Measurements from ENCODE around the gene OXER1.

The OXER1 gene

GRCh38 chr2:42809131-42809818, 45.3 kb upstream of the OXER1 start:
- Histone ChIP-seq H3K4me3 (replicated peaks; ENCODE audit: low read depth, low read length) (peak overlapping the region; percentile 53), H3K27me3 (replicated peaks; ENCODE audit: control insufficient read depth, insufficient read depth, low read length) (no peaks in the 10 kb centered on the region), H3K36me3 (ENCODE audit: control insufficient read depth, insufficient read depth, low read length) (no peaks in the 10 kb centered on the region)
- no peak for DNase-seq (ENCODE audit: extremely low read depth, insufficient read length)
- TF ChIP-seq CTCF (IDR thresholded peaks at IDR 0.05; ENCODE audit: insufficient read depth, low read length, poor library complexity, severe bottlenecking) = no peak

GRCh38 chr2:42808301-42808700, 44.4 kb upstream of the OXER1 start:
- TF ChIP-seq CTCF (IDR thresholded peaks at IDR 0.05; ENCODE audit: insufficient read depth, low read length, poor library complexity, severe bottlenecking) = no peak
- no peaks in the 10 kb centered on the region for H3K27me3 ChIP-seq (replicated peaks; ENCODE audit: control insufficient read depth, insufficient read depth, low read length)
- no peak overlapping the region for H3K4me3 ChIP-seq (replicated peaks; ENCODE audit: low read depth, low read length)
- DNase-seq (ENCODE audit: extremely low read depth, insufficient read length) = no peak
- no peaks in the 10 kb centered on the region for H3K36me3 ChIP-seq (ENCODE audit: control insufficient read depth, insufficient read depth, low read length)

- H3K36me3 ChIP-seq (ENCODE audit: control insufficient read depth, insufficient read depth, low read length) = no peaks in the 10 kb centered on the region
- no peak overlapping the region for H3K4me3 ChIP-seq (replicated peaks; ENCODE audit: low read depth, low read length)
- DNase-seq (ENCODE audit: extremely low read depth, insufficient read length) = no peak
- no peak for TF ChIP-seq CTCF (IDR thresholded peaks at IDR 0.05; ENCODE audit: insufficient read depth, low read length, poor library complexity, severe bottlenecking)
- H3K27me3 ChIP-seq (replicated peaks; ENCODE audit: control insufficient read depth, insufficient read depth, low read length) = no peaks in the 10 kb centered on the region
Measured at GRCh38 chr2:42806786-42807185, 42.9 kb upstream of the OXER1 start.

GRCh38 chr2:42804891-42805290, 41.0 kb upstream of the OXER1 start:
- H3K27me3 ChIP-seq (replicated peaks; ENCODE audit: control insufficient read depth, insufficient read depth, low read length) = no peaks in the 10 kb centered on the region
- H3K4me3 ChIP-seq (replicated peaks; ENCODE audit: low read depth, low read length) = no peak overlapping the region
- TF ChIP-seq CTCF (IDR thresholded peaks at IDR 0.05; ENCODE audit: insufficient read depth, low read length, poor library complexity, severe bottlenecking) = no peak
- DNase-seq (ENCODE audit: extremely low read depth, insufficient read length) = no peak
- H3K36me3 ChIP-seq (ENCODE audit: control insufficient read depth, insufficient read depth, low read length) = no peaks in the 10 kb centered on the region; the same call in none of the 2 replicates

- no peak overlapping the region for H3K4me3 ChIP-seq (replicated peaks; ENCODE audit: low read depth, low read length)
- no peaks in the 10 kb centered on the region; the same call in none of the 2 replicates for H3K36me3 ChIP-seq (ENCODE audit: control insufficient read depth, insufficient read depth, low read length)
- DNase-seq (ENCODE audit: extremely low read depth, insufficient read length) = no peak
- TF ChIP-seq CTCF (IDR thresholded peaks at IDR 0.05; ENCODE audit: insufficient read depth, low read length, poor library complexity, severe bottlenecking) = no peak
- H3K27me3 ChIP-seq (replicated peaks; ENCODE audit: control insufficient read depth, insufficient read depth, low read length) = no peaks in the 10 kb centered on the region
Measured at GRCh38 chr2:42804338-42804737, 40.4 kb upstream of the OXER1 start.

GRCh38 chr2:42802150-42802549, 38.2 kb upstream of the OXER1 start:
- H3K36me3 ChIP-seq (ENCODE audit: control insufficient read depth, insufficient read depth, low read length) = no peaks in the 10 kb centered on the region; the same call in none of the 2 replicates
- DNase-seq (ENCODE audit: extremely low read depth, insufficient read length) = no peak
- no peaks in the 10 kb centered on the region for H3K27me3 ChIP-seq (replicated peaks; ENCODE audit: control insufficient read depth, insufficient read depth, low read length)
- no peak for TF ChIP-seq CTCF (IDR thresholded peaks at IDR 0.05; ENCODE audit: insufficient read depth, low read length, poor library complexity, severe bottlenecking)
- no peak overlapping the region for H3K4me3 ChIP-seq (replicated peaks; ENCODE audit: low read depth, low read length)
